H1 (cell line): Measurements from ENCODE around the gene FRMPD1. TPM values are rescaled to one million over a fixed set of nuclear protein-coding genes. Genes with fewer than 3 reads are reported as not detected.

ENCODE experiments used
- CTCF ChIA-PET: fragments of 300-600 bp; sonication (Branson Sonifier 250); formaldehyde crosslinking; loops from one replicate; lab custom pipeline; 2021; ENCODE audit not compliant: partially characterized antibody; lab: Charles Lee
- POLR2A ChIA-PET: fragments of 300-600 bp; sonication (Branson Sonifier 250); formaldehyde crosslinking; loops from one replicate; lab custom pipeline; 2021; ENCODE audit warnings: inconsistent platforms; ENCODE audit not compliant: partially characterized antibody; lab: Charles Lee
- DNase-seq, 2 experiments: peaks; one replicate each; pipeline versions ENCODE4 v3.0.0 to v3.0.0-alpha.2; 2010 to 2022; ENCODE audit warnings: low spot score in 2 of 2, low read depth in 1 of 2, mixed read lengths in 1 of 2
- FAIRE-seq: peaks from 2 replicates; lab custom pipeline; 2011; peaks lifted over from hg19 to GRCh38; lab: Jason Lieb, UNC
- H2AFZ ChIP-seq: 2 replicates; pipeline ENCODE4 v1.8.1; 2012; ENCODE audit warnings: low read length, inconsistent platforms
- H2AK5ac ChIP-seq: 2 replicates; pipeline ENCODE4 v1.6.1; 2013; ENCODE audit warnings: low read depth, low read length
- H2BK120ac ChIP-seq: replicated peaks from 2 replicates; pipeline ENCODE3; 2013; ENCODE audit warnings: low read depth, low read length, inconsistent platforms
- H2BK12ac ChIP-seq: 2 replicates; pipeline ENCODE4 v1.6.1; 2013; ENCODE audit warnings: low read depth, low read length
- H2BK15ac ChIP-seq: 2 replicates; pipeline ENCODE4 v1.6.1; 2013; ENCODE audit warnings: low read length
- H2BK20ac ChIP-seq: 2 replicates; pipeline ENCODE4 v1.6.1; 2013; ENCODE audit warnings: low read length
- H2BK5ac ChIP-seq: 2 replicates; pipeline ENCODE4 v1.6.1; 2013; ENCODE audit warnings: low read depth, low read length
- H3K14ac ChIP-seq: 2 replicates; pipeline ENCODE4 v1.6.1; 2013; ENCODE audit warnings: inconsistent platforms; ENCODE audit not compliant: insufficient read length
- H3K18ac ChIP-seq: 2 replicates; pipeline ENCODE4 v1.6.1; 2013; ENCODE audit warnings: low read length; ENCODE audit errors: extremely low read depth
- H3K23ac ChIP-seq: 2 replicates; pipeline ENCODE4 v1.6.1; 2013; ENCODE audit warnings: inconsistent platforms; ENCODE audit not compliant: insufficient read length
- H3K23me2 ChIP-seq: 2 replicates; pipeline ENCODE4 v1.6.1; 2013; ENCODE audit warnings: low read depth, low read length
- H3K27ac ChIP-seq: 2 replicates; pipeline ENCODE4 v1.6.1; 2011; ENCODE audit warnings: low read depth, low read length, inconsistent platforms
- H3K27me3 ChIP-seq, 4 experiments: replicated peaks in 1 of 4; 1 replicate in 1 of 4; 2 replicates in 3 of 4; pipeline versions ENCODE4 v1.6.1 to v1.8.1; 2011 to 2013; ENCODE audit warnings: low read length in 3 of 4, mild to moderate bottlenecking in 3 of 4, inconsistent platforms in 2 of 4, mixed read lengths in 2 of 4, moderate library complexity in 1 of 4; ENCODE audit not compliant: control insufficient read depth in 3 of 4, insufficient read depth in 3 of 4; ENCODE audit errors: extremely low read depth in 1 of 4
- H3K36me3 ChIP-seq, 4 experiments: 2 replicates each; pipeline versions ENCODE4 v1.6.1 to v1.8.1; 2011 to 2013; ENCODE audit warnings: mild to moderate bottlenecking in 4 of 4, low read length in 3 of 4, moderate library complexity in 2 of 4, control low read depth in 1 of 4, inconsistent platforms in 1 of 4; ENCODE audit not compliant: insufficient read depth in 4 of 4, control insufficient read depth in 2 of 4
- H3K4ac ChIP-seq: replicated peaks from 2 replicates; pipeline ENCODE3; 2013; ENCODE audit warnings: low read length, low read depth, mixed read lengths, inconsistent platforms; ENCODE audit not compliant: insufficient read length
- H3K4me1 ChIP-seq, 4 experiments: replicated peaks in 1 of 4; 1 replicate in 1 of 4; 2 replicates in 3 of 4; pipeline versions ENCODE4 v1.6.1 to v1.8.1; 2011 to 2013; ENCODE audit warnings: low read length in 3 of 4, inconsistent platforms in 2 of 4, mixed read lengths in 1 of 4; ENCODE audit not compliant: insufficient read depth in 4 of 4, control insufficient read depth in 3 of 4
- H3K4me2 ChIP-seq, 2 experiments: 2 replicates each; pipeline versions ENCODE4 v1.6.1 to v1.8.1; 2011 to 2013; ENCODE audit warnings: low read depth in 2 of 2, low read length in 2 of 2, control low read depth in 1 of 2, inconsistent platforms in 1 of 2, mild to moderate bottlenecking in 1 of 2; ENCODE audit not compliant: insufficient read depth in 1 of 2
- H3K4me3 ChIP-seq, 4 experiments: fragments of 200-600, 300-600 bp in 1 of 4; sonication (generic), shearing (Covaris generic), sonication (Bioruptor Twin) in 1 of 4; 2 replicates each; pipeline versions ENCODE4 v1.5.1 to v1.8.1; 2011 to 2016; ENCODE audit warnings: low read length in 4 of 4, low read depth in 3 of 4, control low read depth in 2 of 4, inconsistent platforms in 2 of 4, mild to moderate bottlenecking in 2 of 4, mixed read lengths in 1 of 4, moderate library complexity in 1 of 4; ENCODE audit not compliant: insufficient read depth in 2 of 4; ENCODE audit errors: extremely low read depth in 1 of 4
- H3K56ac ChIP-seq: replicated peaks from 2 replicates; pipeline ENCODE3; 2013; ENCODE audit warnings: low read depth, mild to moderate bottlenecking, mixed read lengths, low read length, inconsistent platforms; ENCODE audit not compliant: insufficient read length
- H3K79me1 ChIP-seq: 2 replicates; pipeline ENCODE4 v1.6.1; 2013; ENCODE audit warnings: low read depth, low read length, control low read depth
- H3K79me2 ChIP-seq, 2 experiments: 2 replicates each; pipeline versions ENCODE4 v1.6.1 to v1.8.1; 2012 to 2013; ENCODE audit warnings: low read length in 2 of 2, mild to moderate bottlenecking in 2 of 2, inconsistent platforms in 1 of 2; ENCODE audit not compliant: insufficient read depth in 2 of 2, control insufficient read depth in 1 of 2
- H3K9ac ChIP-seq, 4 experiments: replicated peaks in 1 of 4; 1 replicate in 1 of 4; 2 replicates in 3 of 4; pipeline versions ENCODE4 v1.6.1 to v1.8.1; 2011 to 2013; ENCODE audit warnings: low read depth in 3 of 4, low read length in 3 of 4, control low read depth in 2 of 4, mild to moderate bottlenecking in 2 of 4, moderate library complexity in 2 of 4, inconsistent platforms in 1 of 4; ENCODE audit errors: extremely low read depth in 1 of 4
- H3K9me3 ChIP-seq, 2 experiments: 2 replicates each; pipeline versions ENCODE4 v1.6.1 to v1.8.1; 2012 to 2013; ENCODE audit warnings: mild to moderate bottlenecking in 2 of 2, moderate library complexity in 2 of 2, control low read depth in 1 of 2, inconsistent platforms in 1 of 2, low read depth in 1 of 2, low read length in 1 of 2, mixed read lengths in 1 of 2; ENCODE audit not compliant: insufficient read depth in 2 of 2
- H4K20me1 ChIP-seq, 2 experiments: replicated peaks in 1 of 2; 2 replicates each; pipeline versions ENCODE3 to v1.8.1; 2011 to 2013; ENCODE audit warnings: inconsistent platforms in 2 of 2, low read length in 2 of 2, mild to moderate bottlenecking in 1 of 2; ENCODE audit not compliant: insufficient read depth in 2 of 2, control insufficient read depth in 1 of 2
- H4K5ac ChIP-seq: 2 replicates; pipeline ENCODE4 v1.6.1; 2013; ENCODE audit warnings: low read length, low read depth, mixed read lengths, inconsistent platforms; ENCODE audit not compliant: insufficient read length
- H4K8ac ChIP-seq: 2 replicates; pipeline ENCODE4 v1.8.0; 2013; ENCODE audit warnings: mild to moderate bottlenecking, moderate library complexity, low read length, inconsistent platforms; ENCODE audit not compliant: insufficient read depth; ENCODE audit errors: extremely low read depth
- H4K91ac ChIP-seq: replicated peaks from 2 replicates; pipeline ENCODE3; 2013; ENCODE audit warnings: low read length, mixed read lengths, inconsistent platforms; ENCODE audit not compliant: insufficient read length
- KDM4A ChIP-seq: IDR thresholded peaks from one replicate; pipeline ENCODE4 v1.7.1; 2012; ENCODE audit warnings: low read depth, mild to moderate bottlenecking, moderate library complexity, low read length, inconsistent platforms; ENCODE audit not compliant: severe bottlenecking
- RAD21 ChIP-seq, 2 experiments: IDR thresholded peaks in 1 of 2; conservative IDR thresholded peaks in 1 of 2; 2 replicates each; pipeline ENCODE4 v1.6.1; 2011; ENCODE audit warnings: low read depth in 2 of 2, low read length in 2 of 2, improper control_type of control experiment in 1 of 2, inconsistent platforms in 1 of 2, mild to moderate bottlenecking in 1 of 2, moderate library complexity in 1 of 2
- SIN3A ChIP-seq, 2 experiments: IDR thresholded peaks in 1 of 2; conservative IDR thresholded peaks in 1 of 2; 2 replicates each; pipeline ENCODE4 v1.6.1; 2011 to 2012; ENCODE audit warnings: low read length in 2 of 2, improper control_type of control experiment in 1 of 2, low read depth in 1 of 2, mild to moderate bottlenecking in 1 of 2
- SUZ12 ChIP-seq: fragments of 200-600 bp; sonication (generic); IDR thresholded peaks from 2 replicates; pipeline ENCODE4 v1.6.1; 2012; ENCODE audit warnings: mild to moderate bottlenecking, inconsistent platforms, low read length, moderate library complexity, mixed read lengths
- WGBS, 2 experiments: shearing (Covaris generic) in 1 of 2; methylation state at CpG; one replicate each; pipeline versions ENCODE4 v1.1.6 to v1.1.7; 2013 to 2015; ENCODE audit warnings: low lambda C conversion rate in 2 of 2, mixed read lengths in 2 of 2, inconsistent platforms in 1 of 2, low coverage in 1 of 2, missing lambda C conversion rate in 1 of 2; ENCODE audit not compliant: insufficient replicate concordance in 2 of 2, insufficient coverage in 1 of 2, insufficient read length in 1 of 2; ENCODE audit errors: extremely low coverage in 1 of 2, missing lambda C conversion rate in 1 of 2; 5-methylcytosine and 5-hydroxymethylcytosine counted together
- polyA plus RNA-seq, 7 experiments: library from polyadenylated mRNA; depleted of rRNA in 3 of 7; stranded (reverse) in 5 of 7; unstranded in 2 of 7; fragments of >200 nt in 5 of 7; fragments of 200-250 nt in 2 of 7; gene quantifications; 1 replicate in 5 of 7; 2 replicates in 1 of 7; 4 replicates in 1 of 7; pipeline versions ENCODE4 v1.2.1 to v1.2.3, GENCODE V29; 2011 to 2013; ENCODE audit warnings: missing spikeins in 2 of 7, mixed read lengths in 2 of 7
- total RNA-seq: library from RNA; stranded (reverse); fragmentation: NEBNext Ultra II Directional; extraction: Animal tissue kit (Norgen Biotek cat#: 25700); gene quantifications from 2 replicates; pipeline ENCODE4 v1.2.1, GENCODE V29; 2021

FRMPD1 gene
- total and polyA plus RNA-seq, 2 of the 8 experiments (the other 6 are each of a cell fraction or from before 2014, with no cell fraction given), result 0.27 to 0.32 TPM

- Histone ChIP-seq H3K56ac (no peak overlapping the region), H2BK120ac (no peak overlapping the region), H2AFZ (no peak overlapping the region), H3K23me2 (peaks cover 3% of the 10 kb centered on the region; the same call in 1 of the 2 replicates), H4K8ac (no peak overlapping the region), H2BK5ac (no peak overlapping the region), H3K4me3 (no peak overlapping the region), H3K4me2 (no peak overlapping the region), H2BK20ac (no peak overlapping the region), H3K27me3 (no peaks in the 10 kb centered on the region), H4K5ac (no peak overlapping the region), H2BK15ac (no peak overlapping the region), H3K27ac (no peak overlapping the region), H4K91ac (no peak overlapping the region), H2BK12ac (no peak overlapping the region), H3K4ac (no peak overlapping the region), H3K18ac (no peak overlapping the region), H4K20me1 (no peaks in the 10 kb centered on the region), H3K23ac (no peak overlapping the region), H2AK5ac (no peak overlapping the region), H3K79me2 (no peaks in the 10 kb centered on the region), H3K9ac (no peak overlapping the region), H3K36me3 (no peaks in the 10 kb centered on the region), H3K9me3 (no peaks in the 10 kb centered on the region), H3K14ac (no peak overlapping the region), H3K79me1 (no peaks in the 10 kb centered on the region), H3K4me1 (no peaks in the 10 kb centered on the region)
- ChIA-PET CTCF (no interaction called here), POLR2A (no interaction called here)
- no peak for FAIRE-seq
- no peak for DNase-seq
- 89% methylated on average over 1 of the region's 1 CpG; no CpG with 5 or more reads in 1 of the 2 experiments for WGBS, 2 experiments
- TF ChIP-seq KDM4A (no peak), SIN3A (conservative IDR thresholded peaks at IDR 0.05 in 1 of 2, IDR thresholded peaks at IDR 0.05 in 1 of 2; ENCODE audit: low read depth in 1 of 2, low read length in 2 of 2) (no peak), SUZ12 (no peak), RAD21 (IDR thresholded peaks at IDR 0.05 in 1 of 2, conservative IDR thresholded peaks at IDR 0.05 in 1 of 2; ENCODE audit: low read depth in 2 of 2, low read length in 2 of 2) (no peak)
Observed at GRCh38 chr9:37696528-37696927, 45.8 kb downstream of the FRMPD1 start.
